ENCODE data around the gene MORN3. TPM values are rescaled to one million over a fixed set of nuclear protein-coding genes. Genes with fewer than 3 reads are reported as not detected.
A peak's percentile ranks its signal among the peaks of the same experiment; 100 is the strongest.

MORN3 gene
- total and polyA plus RNA-seq, 2 donors (not counting 1 experiment from before 2014, with no cell fraction given) = 0.22 to 1.3 TPM

GRCh38 chr12:121676190-121676589 lies 6.7 kb upstream of the MORN3 start:
- Mint-ChIP-seq H3K4me1 (peaks cover 19% of the 10 kb centered on the region), H3K27ac (peak overlapping the region; percentile 17), H3K27me3 (no peaks in the 10 kb centered on the region), H3K9me3 (ENCODE audit: insufficient read depth) (no peaks in the 10 kb centered on the region), H3K4me3 (no peak overlapping the region)
- intact Hi-C loops (cut with micrococcal nuclease) = no loop called here
- Histone ChIP-seq H3K9me3 (ENCODE audit: control extremely low read depth in 1 of 3, control insufficient read depth in 2 of 3, insufficient read depth in 1 of 3, low read length in 2 of 3) (no peaks in the 10 kb centered on the region), H3K9ac (ENCODE audit: low read length) (no peak overlapping the region), H2AFZ (ENCODE audit: insufficient read depth, low read depth, low read length, poor library complexity, severe bottlenecking) (no peak overlapping the region), H3K79me2 (ENCODE audit: control insufficient read depth, insufficient read depth, low read length) (no peaks in the 10 kb centered on the region), H4K20me1 (ENCODE audit: control insufficient read depth, insufficient read depth, low read length, poor library complexity, severe bottlenecking) (no peaks in the 10 kb centered on the region), H3K4me3 (ENCODE audit: control extremely low read depth in 1 of 5, extremely low read depth in 1 of 5, insufficient read depth in 1 of 5, low read depth in 2 of 5, low read length in 4 of 5) (no peak overlapping the region), H3K27ac (ENCODE audit: low read length in 2 of 2) (no peak overlapping the region), H3K4me1 (ENCODE audit: control insufficient read depth in 2 of 2, insufficient read depth in 2 of 2, low read length in 2 of 2) (peaks cover 10 to 19% of the 10 kb centered on the region in 2 donors), H3K27me3 (replicated peaks in 1 of 4; ENCODE audit: control extremely low read depth in 1 of 4, control insufficient read depth in 3 of 4, insufficient read depth in 4 of 4, low read length in 3 of 4) (no peaks in the 10 kb centered on the region), H3K36me3 (replicated peaks in 1 of 2; ENCODE audit: control extremely low read depth in 1 of 2, control insufficient read depth in 1 of 2, extremely low read depth in 1 of 2, insufficient read depth in 2 of 2, low read length in 1 of 2) (no peaks in the 10 kb centered on the region), H3K4me2 (replicated peaks; ENCODE audit: low read depth, low read length, poor library complexity, severe bottlenecking) (no peak overlapping the region)
- ChIA-PET POLR2A (interaction anchor here (0.7 kb wide), 1 partner anchor 67 kb away, joined by 3 read pairs; no protein-coding TSS in a partner anchor), CTCF (interaction anchor here (0.6 kb wide), 1 partner anchor 915 kb away, joined by 4 read pairs; no protein-coding TSS in a partner anchor)
- 100% methylated on average over 3 of the region's 5 CpGs for WGBS (ENCODE audit: insufficient coverage)
- DNase-seq (no peak), ATAC-seq (ENCODE audit: low read depth) (no peak)
- TF ChIP-seq, protein P1, sequence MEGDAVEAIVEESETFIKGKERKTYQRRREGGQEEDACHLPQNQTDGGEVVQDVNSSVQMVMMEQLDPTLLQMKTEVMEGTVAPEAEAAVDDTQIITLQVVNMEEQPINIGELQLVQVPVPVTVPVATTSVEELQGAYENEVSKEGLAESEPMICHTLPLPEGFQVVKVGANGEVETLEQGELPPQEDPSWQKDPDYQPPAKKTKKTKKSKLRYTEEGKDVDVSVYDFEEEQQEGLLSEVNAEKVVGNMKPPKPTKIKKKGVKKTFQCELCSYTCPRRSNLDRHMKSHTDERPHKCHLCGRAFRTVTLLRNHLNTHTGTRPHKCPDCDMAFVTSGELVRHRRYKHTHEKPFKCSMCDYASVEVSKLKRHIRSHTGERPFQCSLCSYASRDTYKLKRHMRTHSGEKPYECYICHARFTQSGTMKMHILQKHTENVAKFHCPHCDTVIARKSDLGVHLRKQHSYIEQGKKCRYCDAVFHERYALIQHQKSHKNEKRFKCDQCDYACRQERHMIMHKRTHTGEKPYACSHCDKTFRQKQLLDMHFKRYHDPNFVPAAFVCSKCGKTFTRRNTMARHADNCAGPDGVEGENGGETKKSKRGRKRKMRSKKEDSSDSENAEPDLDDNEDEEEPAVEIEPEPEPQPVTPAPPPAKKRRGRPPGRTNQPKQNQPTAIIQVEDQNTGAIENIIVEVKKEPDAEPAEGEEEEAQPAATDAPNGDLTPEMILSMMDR (IDR thresholded peaks at IDR 0.05) = no peak
- TF ChIP-seq EZH2 (IDR thresholded peaks at IDR 0.05; ENCODE audit: borderline replicate concordance, insufficient read depth, low read depth, low read length, poor library complexity, severe bottlenecking) = no peak

DNA sequence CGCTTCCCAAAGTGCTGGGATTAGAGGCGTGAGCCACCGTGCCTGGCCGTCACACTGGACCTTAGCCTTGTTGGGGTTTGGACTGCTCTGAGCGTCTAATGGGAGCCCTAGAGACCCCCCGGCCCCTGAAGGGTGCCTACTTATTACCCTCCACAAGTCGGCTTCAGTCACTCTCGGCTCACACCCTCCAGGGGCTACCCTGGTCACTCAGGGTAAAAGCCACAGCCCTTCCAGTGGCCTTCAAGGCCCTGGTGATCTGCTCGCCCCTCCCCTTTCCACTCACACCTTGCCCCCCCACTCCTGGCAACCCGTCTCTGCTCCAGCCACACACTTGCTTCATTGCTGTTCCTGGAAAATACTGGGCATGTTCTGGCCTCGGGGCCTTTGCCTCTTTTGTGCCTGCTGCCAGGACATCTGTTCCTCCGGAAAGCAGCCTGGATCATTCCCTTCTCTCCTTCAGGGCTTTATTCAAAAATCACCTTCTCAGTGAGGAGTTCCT lies 3.6 kb upstream of the MORN3 start:
- peak overlapping the region; percentile 78 for H2AFZ ChIP-seq (ENCODE audit: insufficient read depth, low read depth, low read length, poor library complexity, severe bottlenecking)
- H3K4me3 ChIP-seq (ENCODE audit: control extremely low read depth in 1 of 5, extremely low read depth in 1 of 5, insufficient read depth in 1 of 5, low read depth in 2 of 5, low read length in 4 of 5) = peak overlapping the region; percentile 26 to 76 (median 57)
- H4K20me1 ChIP-seq (ENCODE audit: control insufficient read depth, insufficient read depth, low read length, poor library complexity, severe bottlenecking) = peaks cover 7% of the 10 kb centered on the region
- no peaks in the 10 kb centered on the region for H3K27me3 Mint-ChIP-seq
- no peaks in the 10 kb centered on the region for H3K36me3 ChIP-seq (replicated peaks in 1 of 2; ENCODE audit: control extremely low read depth in 1 of 2, control insufficient read depth in 1 of 2, extremely low read depth in 1 of 2, insufficient read depth in 2 of 2, low read length in 1 of 2)
- H3K27ac ChIP-seq (ENCODE audit: low read length in 2 of 2) = peak overlapping the region; percentile 68 to 83
- H3K27me3 ChIP-seq (replicated peaks in 1 of 4; ENCODE audit: control extremely low read depth in 1 of 4, control insufficient read depth in 3 of 4, insufficient read depth in 4 of 4, low read length in 3 of 4) = no peaks in the 10 kb centered on the region
- H3K9me3 ChIP-seq (ENCODE audit: control extremely low read depth in 1 of 3, control insufficient read depth in 2 of 3, insufficient read depth in 1 of 3, low read length in 2 of 3) = no peaks in the 10 kb centered on the region
- no peak for DNase-seq
- H3K4me3 Mint-ChIP-seq = peak overlapping the region; percentile 87
- H3K4me1 Mint-ChIP-seq = peaks cover 21% of the 10 kb centered on the region
- H3K79me2 ChIP-seq (ENCODE audit: control insufficient read depth, insufficient read depth, low read length) = peaks cover 13% of the 10 kb centered on the region
- WGBS (ENCODE audit: insufficient coverage) = 81% methylated on average over 11 of the region's 12 CpGs
- ChIA-PET CTCF (interaction anchor here (0.9 to 6.6 kb wide), 6 partner anchors 10 to 175 kb away, joined by 3 to 171 read pairs (median 10); no protein-coding TSS in a partner anchor), POLR2A (interaction anchor here (1.2 to 1.8 kb wide), 4 partner anchors 9 to 46 kb away, joined by 3 to 15 read pairs (median 4); partner anchors contain the start of gene ORAI1)
- ATAC-seq (ENCODE audit: low read depth) = no peak
- no peaks in the 10 kb centered on the region for H3K9me3 Mint-ChIP-seq (ENCODE audit: insufficient read depth)
- peak overlapping the region; percentile 75 for H3K9ac ChIP-seq (ENCODE audit: low read length)
- H3K27ac Mint-ChIP-seq = peak overlapping the region; percentile 94
- peaks cover 10 to 28% of the 10 kb centered on the region in 2 donors for H3K4me1 ChIP-seq (ENCODE audit: control insufficient read depth in 2 of 2, insufficient read depth in 2 of 2, low read length in 2 of 2)
- H3K4me2 ChIP-seq (replicated peaks; ENCODE audit: low read depth, low read length, poor library complexity, severe bottlenecking) = peak overlapping the region; percentile 81
- TF ChIP-seq, protein P1 (IDR thresholded peaks at IDR 0.05) = no peak
- no peak for TF ChIP-seq EZH2 (IDR thresholded peaks at IDR 0.05; ENCODE audit: borderline replicate concordance, insufficient read depth, low read depth, low read length, poor library complexity, severe bottlenecking)
- intact Hi-C loops (cut with micrococcal nuclease) = loop anchor here (5.0 kb wide), 1 partner anchor 1091 kb away; the partner anchor contains the start of gene POP5

Measured in B cell (primary cell).